Right ventricle myocardium inferior (tissue), 1 donor: Measurements from ENCODE around the gene PKN1. TPM values are rescaled to one million over a fixed set of nuclear protein-coding genes. Genes with fewer than 3 reads are reported as not detected.
A peak's percentile ranks its signal among the peaks of the same experiment; 100 is the strongest.

ENCODE experiments used
- ATAC-seq: fragments of 200-7000 bp; cut with Tn5 transposase; one replicate; pipeline ENCODE4 v1.9.1; 2020; ENCODE audit warnings: mild to moderate bottlenecking, moderate library complexity
- DNase-seq: peaks from one replicate; pipeline ENCODE4 v3.0.0; 2021; ENCODE audit errors: missing footprints
- intact Hi-C: fragments of 100-400 bp; cut with DNase I; formaldehyde crosslinking; loops from one replicate; pipeline ENCODE4 v1.11.0; 2022
- total RNA-seq: library from RNA; stranded (reverse); fragmentation: NEBNext Ultra II Directional; extraction: Animal tissue kit (Norgen Biotek cat#: 25700); gene quantifications from one replicate; pipeline ENCODE4 v1.2.1, GENCODE V29; 2021
- donor health status: DM: no; HTN: yes; CAD: no; lungs with severe emphysema.

The PKN1 gene
- total RNA-seq, 1 donor from 2014 or later, result 149 TPM

- ATAC-seq (peak; percentile 85), DNase-seq (peak; percentile 90)
- intact Hi-C loops, result loop anchor here (5.0 kb wide), 1 partner anchor 54 kb away; the partner anchor contains the start of gene NDUFB7
These were observed 84.9 kb downstream of the PKN1 start, which contains the start of gene DNAJB1 for GRCh38 chr19:14517840-14518505. Gene DNAJB1 (minus strand): TSS chr19:14518397. CDS start chr19:14518349, 48 bp downstream.

- intact Hi-C loops, result loop anchor here (5.0 kb wide), 1 partner anchor 53 kb away; the partner anchor contains the start of gene NDUFB7
- no peak for DNase-seq
- no peak for ATAC-seq
These were observed 86.2 kb downstream of the PKN1 start for GRCh38 chr19:14519245-14519859.

GRCh38 chr19:14519860-14520407 is 86.8 kb downstream of the PKN1 start:
- no peak for ATAC-seq
- intact Hi-C loops, result loop anchor here (5.0 kb wide), 1 partner anchor 52 kb away; the partner anchor contains the start of gene NDUFB7
- no peak for DNase-seq

GRCh38 chr19:14520543-14520942 is 87.4 kb downstream of the PKN1 start:
- intact Hi-C loops, result no loop called here
- DNase-seq, result no peak
- ATAC-seq, result no peak

Other genes with a start within 250 kb of the PKN1 start
- gene ADGRL1, start 227.1 kb upstream of the PKN1 start, total RNA-seq, result 27.0 TPM
- 32.6 TPM for gene ADGRE5, start 51.9 kb upstream of the PKN1 start, total RNA-seq
- gene DDX39A, start 14.0 kb upstream of the PKN1 start, total RNA-seq, result 32.2 TPM
- gene PTGER1, start 42.0 kb downstream of the PKN1 start, total RNA-seq, result not detected
- 50.0 TPM for gene GIPC1, start 62.8 kb downstream of the PKN1 start, total RNA-seq
- 46.9 TPM for gene DNAJB1, start 85.1 kb downstream of the PKN1 start, total RNA-seq
- gene TECR, start 96.3 kb downstream of the PKN1 start, total RNA-seq, result 77.4 TPM
- 529 TPM for gene NDUFB7, start 138.8 kb downstream of the PKN1 start, total RNA-seq
- not detected for gene CLEC17A, start 149.8 kb downstream of the PKN1 start, total RNA-seq
- 0.11 TPM for gene ADGRE3, start 241.5 kb downstream of the PKN1 start, total RNA-seq